ENCODE results near the gene NR2E3.

NR2E3 gene

DNA sequence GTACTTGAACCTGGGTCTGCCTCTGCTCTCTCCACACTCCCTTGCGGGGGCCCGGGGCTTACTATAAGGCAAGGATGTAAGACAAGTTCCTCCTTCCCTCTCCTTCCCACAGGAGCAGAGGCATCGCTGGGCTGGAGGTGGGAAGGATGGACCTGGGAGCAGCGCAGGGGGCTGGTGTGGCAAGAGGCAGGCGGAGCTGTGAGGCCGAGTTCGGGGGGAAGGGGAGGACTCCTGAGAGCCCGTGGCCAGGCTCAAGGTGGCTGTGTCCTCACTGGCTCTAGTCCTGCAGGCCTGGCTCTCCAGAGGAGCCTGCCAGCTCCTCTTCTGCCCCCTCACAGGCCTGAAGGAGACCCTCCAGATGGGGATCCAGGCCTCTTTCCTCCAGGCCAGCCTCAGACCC is 1.0 kb upstream of the NR2E3 start:
- H3K4me3 ChIP-seq (ENCODE audit: low read length): no peak overlapping the region
- no peak for DNase-seq (ENCODE audit: low read depth)
- TF ChIP-seq, protein P1, sequence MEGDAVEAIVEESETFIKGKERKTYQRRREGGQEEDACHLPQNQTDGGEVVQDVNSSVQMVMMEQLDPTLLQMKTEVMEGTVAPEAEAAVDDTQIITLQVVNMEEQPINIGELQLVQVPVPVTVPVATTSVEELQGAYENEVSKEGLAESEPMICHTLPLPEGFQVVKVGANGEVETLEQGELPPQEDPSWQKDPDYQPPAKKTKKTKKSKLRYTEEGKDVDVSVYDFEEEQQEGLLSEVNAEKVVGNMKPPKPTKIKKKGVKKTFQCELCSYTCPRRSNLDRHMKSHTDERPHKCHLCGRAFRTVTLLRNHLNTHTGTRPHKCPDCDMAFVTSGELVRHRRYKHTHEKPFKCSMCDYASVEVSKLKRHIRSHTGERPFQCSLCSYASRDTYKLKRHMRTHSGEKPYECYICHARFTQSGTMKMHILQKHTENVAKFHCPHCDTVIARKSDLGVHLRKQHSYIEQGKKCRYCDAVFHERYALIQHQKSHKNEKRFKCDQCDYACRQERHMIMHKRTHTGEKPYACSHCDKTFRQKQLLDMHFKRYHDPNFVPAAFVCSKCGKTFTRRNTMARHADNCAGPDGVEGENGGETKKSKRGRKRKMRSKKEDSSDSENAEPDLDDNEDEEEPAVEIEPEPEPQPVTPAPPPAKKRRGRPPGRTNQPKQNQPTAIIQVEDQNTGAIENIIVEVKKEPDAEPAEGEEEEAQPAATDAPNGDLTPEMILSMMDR (conservative IDR thresholded peaks at IDR 0.05; ENCODE audit: low read length): no peak

DNA sequence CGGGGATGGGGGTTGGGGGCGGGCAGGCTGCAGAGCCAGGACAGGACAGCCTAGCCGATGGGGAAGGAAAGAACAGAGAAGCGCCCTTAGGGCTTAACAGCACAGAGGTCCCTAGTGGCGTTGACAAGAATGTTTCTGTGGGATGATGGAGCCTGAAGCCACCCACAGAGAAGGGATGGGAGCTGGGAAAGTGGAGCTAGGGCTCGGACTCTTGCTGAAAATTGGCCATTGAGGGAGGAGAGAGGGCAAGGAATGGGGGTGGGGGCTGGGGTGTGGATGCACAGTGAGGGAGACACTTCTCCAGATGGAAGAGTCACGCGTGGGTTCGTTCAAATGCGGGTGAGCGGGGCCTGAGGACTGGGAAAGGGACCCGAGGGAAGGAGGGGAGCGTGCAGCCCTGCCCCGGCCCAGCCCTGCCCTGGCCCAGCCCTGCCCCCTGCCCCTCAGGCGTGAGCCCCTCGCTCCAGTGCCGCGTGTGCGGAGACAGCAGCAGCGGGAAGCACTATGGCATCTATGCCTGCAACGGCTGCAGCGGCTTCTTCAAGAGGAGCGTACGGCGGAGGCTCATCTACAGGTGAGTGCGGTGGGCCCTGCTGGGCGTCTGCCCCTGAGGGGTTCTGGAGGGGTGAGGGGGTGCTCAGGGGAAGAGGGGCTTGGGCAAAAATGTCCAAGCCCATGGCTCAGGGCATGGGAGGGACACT is 832 bp downstream of the NR2E3 start:
- H3K4me3 ChIP-seq (ENCODE audit: low read length): no peak overlapping the region
- TF ChIP-seq, protein P1 (conservative IDR thresholded peaks at IDR 0.05; ENCODE audit: low read length): no peak
- no peak for DNase-seq (ENCODE audit: low read depth)

DNA sequence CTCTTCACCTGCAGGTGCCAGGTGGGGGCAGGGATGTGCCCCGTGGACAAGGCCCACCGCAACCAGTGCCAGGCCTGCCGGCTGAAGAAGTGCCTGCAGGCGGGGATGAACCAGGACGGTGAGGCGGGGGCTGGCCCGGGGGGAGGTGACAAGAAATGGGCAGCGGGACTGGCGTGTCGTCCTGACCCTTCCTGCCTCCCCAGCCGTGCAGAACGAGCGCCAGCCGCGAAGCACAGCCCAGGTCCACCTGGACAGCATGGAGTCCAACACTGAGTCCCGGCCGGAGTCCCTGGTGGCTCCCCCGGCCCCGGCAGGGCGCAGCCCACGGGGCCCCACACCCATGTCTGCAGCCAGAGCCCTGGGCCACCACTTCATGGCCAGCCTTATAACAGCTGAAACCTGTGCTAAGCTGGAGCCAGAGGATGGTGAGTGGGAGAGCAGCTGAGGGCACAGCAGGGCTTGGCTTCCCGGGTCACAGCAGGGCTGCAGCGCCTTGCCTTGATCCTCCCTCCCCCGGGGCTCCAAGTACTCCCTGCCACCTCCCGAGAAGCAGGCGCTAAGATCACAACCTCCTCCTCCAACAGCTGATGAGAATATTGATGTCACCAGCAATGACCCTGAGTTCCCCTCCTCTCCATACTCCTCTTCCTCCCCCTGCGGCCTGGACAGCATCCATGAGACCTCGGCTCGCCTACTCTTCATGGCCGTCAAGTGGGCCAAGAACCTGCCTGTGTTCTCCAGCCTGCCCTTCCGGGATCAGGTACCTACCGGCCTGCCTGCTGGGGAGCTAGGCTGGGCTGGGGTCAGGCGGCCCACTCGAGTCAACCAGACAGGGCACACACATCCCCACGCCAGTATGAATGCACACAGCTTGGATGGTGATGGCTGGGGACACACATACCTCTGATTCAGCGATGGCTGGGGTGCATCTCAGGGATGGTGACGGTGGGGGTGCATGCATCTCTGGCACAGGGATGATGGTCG is 1.7 kb downstream of the NR2E3 start:
- TF ChIP-seq, protein P1 (conservative IDR thresholded peaks at IDR 0.05; ENCODE audit: low read length): no peak
- H3K4me3 ChIP-seq (ENCODE audit: low read length): no peak overlapping the region

DNA sequence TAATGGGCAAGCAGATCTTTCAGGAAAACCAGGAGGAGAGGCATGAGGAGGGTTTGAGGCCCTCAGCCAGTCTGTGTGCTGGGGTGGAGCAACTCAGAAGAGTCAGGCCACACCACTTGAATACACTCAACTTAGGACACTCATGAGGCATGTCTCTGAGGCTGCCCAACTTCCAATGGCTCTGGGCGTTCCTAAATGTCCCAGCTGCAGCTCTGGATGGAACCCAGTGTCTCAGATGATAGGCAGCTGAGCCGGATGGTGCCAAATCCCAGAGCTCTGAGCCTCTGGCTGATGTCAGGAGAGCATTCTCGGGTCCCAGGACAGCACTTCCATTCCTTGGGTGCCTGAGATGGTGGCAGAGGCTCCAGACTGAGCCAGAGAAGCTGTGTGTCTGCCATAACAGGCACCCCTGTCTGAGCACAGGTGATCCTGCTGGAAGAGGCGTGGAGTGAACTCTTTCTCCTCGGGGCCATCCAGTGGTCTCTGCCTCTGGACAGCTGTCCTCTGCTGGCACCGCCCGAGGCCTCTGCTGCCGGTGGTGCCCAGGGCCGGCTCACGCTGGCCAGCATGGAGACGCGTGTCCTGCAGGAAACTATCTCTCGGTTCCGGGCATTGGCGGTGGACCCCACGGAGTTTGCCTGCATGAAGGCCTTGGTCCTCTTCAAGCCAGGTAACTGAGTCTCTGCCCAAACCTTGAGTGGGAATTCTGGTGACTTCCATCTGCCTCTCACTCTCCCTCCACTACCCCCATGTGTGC is 2.8 kb downstream of the NR2E3 start:
- DNase-seq (ENCODE audit: low read depth): peak; percentile 38
- H3K4me3 ChIP-seq (ENCODE audit: low read length): no peak overlapping the region
- TF ChIP-seq, protein P1 (conservative IDR thresholded peaks at IDR 0.05; ENCODE audit: low read length): no peak

More for the DNA sequence above, 1.7 kb downstream of the NR2E3 start:
- no peak for DNase-seq (ENCODE audit: low read depth)

DNA sequence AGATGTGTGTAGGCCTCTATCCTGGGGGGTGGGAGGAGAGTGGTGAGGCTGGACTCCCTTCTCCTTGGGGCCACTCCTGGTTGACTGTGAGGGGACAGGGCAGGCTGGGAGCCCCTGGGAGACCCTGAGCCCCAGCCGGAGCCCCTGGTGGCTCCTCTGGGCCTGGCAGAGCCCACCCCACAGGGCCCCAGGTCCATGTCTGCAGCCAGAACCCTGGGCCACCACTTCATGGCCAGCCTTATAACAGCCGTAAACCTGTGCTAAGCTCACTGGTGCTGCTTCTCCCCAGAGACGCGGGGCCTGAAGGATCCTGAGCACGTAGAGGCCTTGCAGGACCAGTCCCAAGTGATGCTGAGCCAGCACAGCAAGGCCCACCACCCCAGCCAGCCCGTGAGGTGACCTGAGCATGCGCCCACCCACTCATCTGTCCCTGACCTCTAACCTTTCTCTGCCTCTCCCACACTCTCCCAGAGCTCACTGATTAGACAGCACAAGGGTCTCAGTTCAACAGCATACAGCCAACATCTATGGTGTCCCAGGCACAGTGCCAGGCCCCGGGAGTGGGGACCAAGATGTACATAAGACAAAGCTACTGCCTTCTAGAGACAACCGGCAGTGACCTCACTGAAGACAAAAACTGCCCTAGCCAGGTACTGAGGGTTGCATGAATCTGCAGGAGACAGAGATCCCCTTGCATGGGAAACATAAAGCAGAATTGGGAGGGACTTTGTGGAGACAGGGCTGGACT is 3.5 kb downstream of the NR2E3 start:
- no peak overlapping the region for H3K4me3 ChIP-seq (ENCODE audit: low read length)
- TF ChIP-seq, protein P1 (conservative IDR thresholded peaks at IDR 0.05; ENCODE audit: low read length): no peak
- no peak for DNase-seq (ENCODE audit: low read depth)

DNA sequence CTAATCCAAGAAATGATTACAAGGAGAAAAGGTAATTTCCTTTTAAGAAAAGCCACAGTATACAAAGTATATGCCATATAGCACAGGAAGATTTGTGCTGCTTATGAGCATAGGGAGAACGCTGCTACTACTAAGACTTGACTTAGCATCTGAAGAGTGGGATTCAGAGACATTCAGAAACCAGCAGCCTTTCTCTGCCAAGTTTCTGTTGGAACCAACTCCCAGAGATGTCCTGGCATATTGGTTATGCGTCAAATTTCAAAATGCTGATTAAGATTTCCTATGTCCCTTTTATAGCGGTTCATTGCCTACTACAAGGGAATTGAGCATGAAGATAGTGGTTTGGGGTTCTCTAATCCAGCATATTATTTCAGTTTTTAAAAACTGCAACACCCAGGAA is 4.9 kb downstream of the NR2E3 start:
- TF ChIP-seq, protein P1 (conservative IDR thresholded peaks at IDR 0.05; ENCODE audit: low read length): no peak
- DNase-seq (ENCODE audit: low read depth): no peak

More for the DNA sequence above, 4.9 kb downstream of the NR2E3 start:
- H3K4me3 ChIP-seq (ENCODE audit: low read length): no peak overlapping the region
